Activated CD8-positive, alpha-beta memory T cell treated with anti-CD3 and anti-CD28 coated beads, Interleukin-2, amount 10 ng/mL, durations not matched to agents 7 days and 5 days (primary cell): ENCODE results near the gene GAPVD1. TPM values are rescaled to one million over a fixed set of nuclear protein-coding genes. Genes with fewer than 3 reads are reported as not detected.
"Not testable (repeated sequence)": the region's sequence is repeated elsewhere in the genome, so short reads cannot be mapped to it uniquely, and the experiment has no call there.

Experiments used
- ATAC-seq: fragments of 150-1000 bp; cut with Tn5 transposase; one replicate; pipeline ENCODE4 v1.10.0; 2021; ENCODE audit warnings: moderate library complexity
- CTCF ChIA-PET: fragments of 350-600 bp; sonication (Branson Sonifier 250); formaldehyde crosslinking; loops from one replicate; lab custom pipeline; 2021; ENCODE audit warnings: antibody characterized with exemption; lab: Charles Lee
- DNase-seq: peaks from one replicate; pipeline ENCODE4 v3.0.0-alpha.2; 2020
- H3K27ac Mint-ChIP-seq: one replicate; pipeline ENCODE4 v1.8.0; 2021; ENCODE audit warnings: mild to moderate bottlenecking, mixed read lengths
- H3K27me3 Mint-ChIP-seq: one replicate; pipeline ENCODE4 v1.8.0; 2021; ENCODE audit warnings: mixed read lengths
- H3K36me3 Mint-ChIP-seq: one replicate; pipeline ENCODE4 v1.8.0; 2021; ENCODE audit warnings: mild to moderate bottlenecking, mixed read lengths
- H3K4me1 Mint-ChIP-seq: one replicate; pipeline ENCODE4 v1.8.0; 2021; ENCODE audit warnings: mixed read lengths
- H3K4me3 Mint-ChIP-seq: one replicate; pipeline ENCODE4 v1.8.0; 2021; ENCODE audit warnings: mild to moderate bottlenecking, moderate library complexity, mixed read lengths
- H3K9me3 Mint-ChIP-seq: one replicate; pipeline ENCODE4 v1.8.0; 2022; ENCODE audit warnings: low read depth, mixed read lengths
- total RNA-seq, 2 experiments: library from RNA; stranded (reverse); gene quantifications; one replicate each; pipeline ENCODE4 v1.2.3, GENCODE V29; 2021

The GAPVD1 gene
- total RNA-seq, 2 experiments from 2014 or later: 53.4 to 54.2 TPM

GRCh38 chr9:125296843-125297372, 35.3 kb downstream of the GAPVD1 start:
- Mint-ChIP-seq H3K27me3 (no peaks in the 10 kb centered on the region), H3K36me3 (peaks cover 6% of the 10 kb centered on the region), H3K4me1 (peaks cover 1% of the 10 kb centered on the region), H3K27ac (no peak overlapping the region), H3K4me3 (no peak overlapping the region), H3K9me3 (no peaks in the 10 kb centered on the region)
- CTCF ChIA-PET: no interaction called here
- no peak for DNase-seq
- no peak for ATAC-seq

GRCh38 chr9:125297917-125298316, 36.3 kb downstream of the GAPVD1 start:
- ATAC-seq (no peak), DNase-seq (no peak)
- Mint-ChIP-seq H3K36me3 (peaks cover 14% of the 10 kb centered on the region), H3K4me3 (no peak overlapping the region), H3K27me3 (no peaks in the 10 kb centered on the region), H3K27ac (no peak overlapping the region), H3K9me3 (no peaks in the 10 kb centered on the region), H3K4me1 (peaks cover 1% of the 10 kb centered on the region)
- CTCF ChIA-PET: interaction anchor here (0.8 to 1.0 kb wide), 2 partner anchors 49 to 61 kb away, joined by 3 to 4 read pairs; no protein-coding TSS in a partner anchor

GRCh38 chr9:125302241-125302640, 40.6 kb downstream of the GAPVD1 start:
- H3K9me3 Mint-ChIP-seq: no peaks in the 10 kb centered on the region
- CTCF ChIA-PET: interaction anchor here (1.5 kb wide), 1 partner anchor 17 kb away, joined by 3 read pairs; no protein-coding TSS in a partner anchor
- peaks cover 27% of the 10 kb centered on the region for H3K36me3 Mint-ChIP-seq
- H3K4me3 Mint-ChIP-seq: no peak overlapping the region
- H3K27me3 Mint-ChIP-seq: no peaks in the 10 kb centered on the region
- H3K4me1 Mint-ChIP-seq: peaks cover 1% of the 10 kb centered on the region
- ATAC-seq (no peak), DNase-seq (no peak)
- H3K27ac Mint-ChIP-seq: no peak overlapping the region

- no peak overlapping the region for H3K4me3 Mint-ChIP-seq
Measured at GRCh38 chr9:125304273-125304672, 42.6 kb downstream of the GAPVD1 start.

GRCh38 chr9:125312411-125312810, 50.8 kb downstream of the GAPVD1 start:
- Mint-ChIP-seq H3K27ac (no peak overlapping the region), H3K27me3 (no peaks in the 10 kb centered on the region), H3K4me3 (no peak overlapping the region), H3K4me1 (peaks cover 1% of the 10 kb centered on the region), H3K36me3 (peaks cover 60% of the 10 kb centered on the region), H3K9me3 (peaks cover 1% of the 10 kb centered on the region)
- ATAC-seq (no peak), DNase-seq (no peak)
- CTCF ChIA-PET: no interaction called here

More at GRCh38 chr9:125304273-125304672, 42.6 kb downstream of the GAPVD1 start:
- ATAC-seq (no peak), DNase-seq (no peak)
- no peaks in the 10 kb centered on the region for H3K27me3 Mint-ChIP-seq
- no peaks in the 10 kb centered on the region for H3K9me3 Mint-ChIP-seq
- H3K27ac Mint-ChIP-seq: no peak overlapping the region
- H3K36me3 Mint-ChIP-seq: peaks cover 36% of the 10 kb centered on the region
- no peaks in the 10 kb centered on the region for H3K4me1 Mint-ChIP-seq
- CTCF ChIA-PET: interaction anchor here (1.5 kb wide), 1 partner anchor 64 kb away, joined by 3 read pairs; no protein-coding TSS in a partner anchor

GRCh38 chr9:125316359-125316758, 54.7 kb downstream of the GAPVD1 start:
- H3K27ac Mint-ChIP-seq, DNase-seq, H3K9me3 Mint-ChIP-seq, ATAC-seq, H3K4me3 Mint-ChIP-seq, H3K27me3 Mint-ChIP-seq, H3K4me1 Mint-ChIP-seq, CTCF ChIA-PET: not testable (repeated sequence)
- peaks cover 64% of the 10 kb centered on the region for H3K36me3 Mint-ChIP-seq

- DNase-seq (no peak), ATAC-seq (no peak)
- CTCF ChIA-PET: interaction anchor here (0.8 kb wide), 1 partner anchor 27 kb away, joined by 3 read pairs; no protein-coding TSS in a partner anchor
- no peak overlapping the region for H3K27ac Mint-ChIP-seq
- peaks cover 59% of the 10 kb centered on the region for H3K36me3 Mint-ChIP-seq
- no peaks in the 10 kb centered on the region for H3K27me3 Mint-ChIP-seq
- H3K4me1 Mint-ChIP-seq: no peaks in the 10 kb centered on the region
- H3K4me3 Mint-ChIP-seq: no peak overlapping the region
- H3K9me3 Mint-ChIP-seq: peaks cover 6% of the 10 kb centered on the region
Measured at GRCh38 chr9:125317704-125318103, 56.1 kb downstream of the GAPVD1 start.

- ATAC-seq (no peak), DNase-seq (no peak)
- CTCF ChIA-PET: no interaction called here
- H3K36me3 Mint-ChIP-seq: peaks cover 39% of the 10 kb centered on the region
- no peak overlapping the region for H3K27ac Mint-ChIP-seq
- H3K27me3 Mint-ChIP-seq: no peaks in the 10 kb centered on the region
- H3K4me3 Mint-ChIP-seq: no peak overlapping the region
- H3K4me1 Mint-ChIP-seq: no peaks in the 10 kb centered on the region
- H3K9me3 Mint-ChIP-seq: peaks cover 6% of the 10 kb centered on the region
Measured at GRCh38 chr9:125321496-125321895, 59.9 kb downstream of the GAPVD1 start.

GRCh38 chr9:125323615-125324014, 62.0 kb downstream of the GAPVD1 start:
- H3K27me3 Mint-ChIP-seq: no peaks in the 10 kb centered on the region
- no peak for ATAC-seq
- no peak overlapping the region for H3K27ac Mint-ChIP-seq
- peaks cover 24% of the 10 kb centered on the region for H3K36me3 Mint-ChIP-seq
- CTCF ChIA-PET: no interaction called here
- DNase-seq: no peak
- H3K4me1 Mint-ChIP-seq: no peaks in the 10 kb centered on the region
- no peaks in the 10 kb centered on the region for H3K9me3 Mint-ChIP-seq
- no peak overlapping the region for H3K4me3 Mint-ChIP-seq

- DNase-seq (no peak), ATAC-seq (no peak)
- H3K27ac Mint-ChIP-seq: no peak overlapping the region
- H3K36me3 Mint-ChIP-seq: peaks cover 33% of the 10 kb centered on the region
- CTCF ChIA-PET: interaction anchor here (0.7 to 1.1 kb wide), 3 partner anchors 14 to 70 kb away, joined by 3 read pairs; no protein-coding TSS in a partner anchor
- peaks cover 3% of the 10 kb centered on the region for H3K4me1 Mint-ChIP-seq
- H3K4me3 Mint-ChIP-seq: no peak overlapping the region
- no peaks in the 10 kb centered on the region for H3K9me3 Mint-ChIP-seq
- H3K27me3 Mint-ChIP-seq: no peaks in the 10 kb centered on the region
Measured at GRCh38 chr9:125325826-125326225, 64.2 kb downstream of the GAPVD1 start.

- ATAC-seq (no peak), DNase-seq (no peak)
- Mint-ChIP-seq H3K4me1 (peaks cover 17% of the 10 kb centered on the region), H3K27ac (no peak overlapping the region), H3K9me3 (no peaks in the 10 kb centered on the region), H3K27me3 (no peaks in the 10 kb centered on the region), H3K4me3 (no peak overlapping the region), H3K36me3 (peaks cover 41% of the 10 kb centered on the region)
- CTCF ChIA-PET: no interaction called here
Measured at GRCh38 chr9:125329978-125330377, 68.4 kb downstream of the GAPVD1 start.

GRCh38 chr9:125330587-125330986, 69.0 kb downstream of the GAPVD1 start:
- H3K4me3 Mint-ChIP-seq: no peak overlapping the region
- no peaks in the 10 kb centered on the region for H3K9me3 Mint-ChIP-seq
- DNase-seq (no peak), ATAC-seq (no peak)
- peaks cover 41% of the 10 kb centered on the region for H3K36me3 Mint-ChIP-seq
- no peaks in the 10 kb centered on the region for H3K27me3 Mint-ChIP-seq
- H3K4me1 Mint-ChIP-seq: peaks cover 17% of the 10 kb centered on the region
- CTCF ChIA-PET: no interaction called here
- H3K27ac Mint-ChIP-seq: no peak overlapping the region

- Mint-ChIP-seq H3K27me3 (no peaks in the 10 kb centered on the region), H3K4me1 (peaks cover 19% of the 10 kb centered on the region), H3K36me3 (peaks cover 45% of the 10 kb centered on the region), H3K9me3 (no peaks in the 10 kb centered on the region), H3K4me3 (no peak overlapping the region), H3K27ac (peak overlapping the region; percentile 56)
- ATAC-seq (peak; percentile 92), DNase-seq (peak; percentile 72)
- CTCF ChIA-PET: interaction anchor here (0.7 to 1.0 kb wide), 2 partner anchors 26 to 71 kb away, joined by 3 to 4 read pairs; partner anchors contain the start of gene GAPVD1
Measured at GRCh38 chr9:125332527-125332926, 70.9 kb downstream of the GAPVD1 start.

- no peak for ATAC-seq
- H3K36me3 Mint-ChIP-seq: peaks cover 33% of the 10 kb centered on the region
- no peak for DNase-seq
- H3K27me3 Mint-ChIP-seq: no peaks in the 10 kb centered on the region
- no peak overlapping the region for H3K27ac Mint-ChIP-seq
- CTCF ChIA-PET: interaction anchor here (0.5 kb wide), 1 partner anchor 634 kb away, joined by 3 read pairs; no protein-coding TSS in a partner anchor
- H3K4me3 Mint-ChIP-seq: no peak overlapping the region
- H3K4me1 Mint-ChIP-seq: peaks cover 14% of the 10 kb centered on the region
- no peaks in the 10 kb centered on the region for H3K9me3 Mint-ChIP-seq
Measured at GRCh38 chr9:125337236-125337635, 75.6 kb downstream of the GAPVD1 start.
